GM12874 (cell line): ENCODE data around the gene FXYD6.

Experiments used
- TF ChIP-seq, protein P1 (sequence below): IDR thresholded peaks from 2 replicates; pipeline ENCODE4 v1.5.1; 2011; ENCODE audit warnings: low read depth, mild to moderate bottlenecking, control low read depth, low read length, moderate library complexity; ENCODE audit not compliant: insufficient read depth

FXYD6 gene

DNA sequence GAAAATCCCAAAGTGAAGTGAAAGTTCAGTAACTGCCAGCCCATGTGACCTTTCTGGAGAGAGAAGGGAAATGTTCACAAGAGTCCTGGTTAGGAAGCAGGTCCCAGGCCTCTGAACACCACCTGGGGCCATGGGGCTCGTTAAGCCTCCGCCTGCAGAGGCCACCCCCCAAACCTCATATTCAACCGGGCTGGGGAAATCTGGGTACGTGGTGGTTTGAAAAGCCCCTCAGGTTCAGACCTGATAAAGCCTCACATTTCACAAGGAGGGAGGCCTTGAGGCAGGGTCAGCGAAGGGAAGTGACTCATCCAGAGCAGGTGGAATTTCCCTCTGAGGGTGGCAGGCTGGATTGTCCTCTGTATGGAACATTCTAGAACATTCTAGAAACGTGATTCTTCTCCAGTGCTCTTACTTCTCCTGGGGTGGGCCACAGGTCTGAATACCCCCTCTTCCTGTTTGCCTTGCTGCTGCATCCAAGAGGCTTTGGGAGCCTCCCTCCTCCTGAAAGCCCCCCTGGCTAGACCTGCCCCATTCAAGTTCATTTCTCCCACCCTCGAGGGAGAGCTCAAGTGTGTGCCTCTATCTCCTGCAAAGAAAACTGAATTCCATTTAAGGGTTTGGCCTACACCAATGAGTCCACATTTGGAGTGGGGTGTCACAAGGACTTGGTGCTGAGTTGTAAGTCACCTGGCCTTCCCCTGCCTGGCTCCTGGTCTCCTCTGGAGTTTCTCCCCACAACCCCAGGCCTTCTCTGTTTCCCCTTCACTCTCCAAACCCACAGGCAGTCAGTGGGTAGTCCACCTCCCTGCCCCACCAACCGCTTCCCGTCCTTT, 58.2 kb downstream of the FXYD6 start:
- TF ChIP-seq, protein P1, sequence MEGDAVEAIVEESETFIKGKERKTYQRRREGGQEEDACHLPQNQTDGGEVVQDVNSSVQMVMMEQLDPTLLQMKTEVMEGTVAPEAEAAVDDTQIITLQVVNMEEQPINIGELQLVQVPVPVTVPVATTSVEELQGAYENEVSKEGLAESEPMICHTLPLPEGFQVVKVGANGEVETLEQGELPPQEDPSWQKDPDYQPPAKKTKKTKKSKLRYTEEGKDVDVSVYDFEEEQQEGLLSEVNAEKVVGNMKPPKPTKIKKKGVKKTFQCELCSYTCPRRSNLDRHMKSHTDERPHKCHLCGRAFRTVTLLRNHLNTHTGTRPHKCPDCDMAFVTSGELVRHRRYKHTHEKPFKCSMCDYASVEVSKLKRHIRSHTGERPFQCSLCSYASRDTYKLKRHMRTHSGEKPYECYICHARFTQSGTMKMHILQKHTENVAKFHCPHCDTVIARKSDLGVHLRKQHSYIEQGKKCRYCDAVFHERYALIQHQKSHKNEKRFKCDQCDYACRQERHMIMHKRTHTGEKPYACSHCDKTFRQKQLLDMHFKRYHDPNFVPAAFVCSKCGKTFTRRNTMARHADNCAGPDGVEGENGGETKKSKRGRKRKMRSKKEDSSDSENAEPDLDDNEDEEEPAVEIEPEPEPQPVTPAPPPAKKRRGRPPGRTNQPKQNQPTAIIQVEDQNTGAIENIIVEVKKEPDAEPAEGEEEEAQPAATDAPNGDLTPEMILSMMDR: no peak

DNA sequence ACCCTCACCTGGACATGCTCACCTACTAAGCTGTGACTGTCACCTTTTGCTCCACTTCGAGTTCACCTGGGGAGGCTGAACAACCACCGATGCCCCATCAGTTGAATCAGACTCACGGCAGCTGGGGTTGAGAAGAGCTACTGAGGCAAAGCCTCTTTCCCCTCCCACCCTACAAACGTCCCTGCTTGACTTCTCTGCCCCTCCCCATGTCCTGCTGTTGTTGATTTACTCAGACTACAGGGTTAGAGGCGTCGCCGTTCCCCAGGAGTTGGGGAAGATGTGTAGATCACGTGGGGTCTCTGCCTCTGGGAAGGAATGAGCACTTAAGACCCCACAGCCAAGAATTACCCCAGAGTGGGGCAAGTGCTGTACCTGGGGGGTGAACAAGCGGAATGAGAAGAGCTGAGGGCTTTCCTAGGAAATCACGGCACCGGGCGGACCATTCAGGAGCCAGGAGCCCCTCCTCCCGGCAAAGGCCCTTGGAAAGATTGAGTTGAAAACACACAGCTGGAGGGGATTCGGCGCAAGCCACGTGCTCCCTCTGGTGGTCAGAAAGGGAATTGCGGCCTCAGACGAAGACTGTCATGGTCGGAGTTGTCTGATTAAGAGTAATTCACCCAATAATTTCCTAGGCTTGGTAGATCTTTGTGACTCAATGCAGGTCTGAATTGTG, 59.0 kb downstream of the FXYD6 start:
- TF ChIP-seq, protein P1: peak; percentile 96

GRCh38 chr11:117816846-117817367, 59.6 kb downstream of the FXYD6 start:
- TF ChIP-seq, protein P1: no peak

DNA sequence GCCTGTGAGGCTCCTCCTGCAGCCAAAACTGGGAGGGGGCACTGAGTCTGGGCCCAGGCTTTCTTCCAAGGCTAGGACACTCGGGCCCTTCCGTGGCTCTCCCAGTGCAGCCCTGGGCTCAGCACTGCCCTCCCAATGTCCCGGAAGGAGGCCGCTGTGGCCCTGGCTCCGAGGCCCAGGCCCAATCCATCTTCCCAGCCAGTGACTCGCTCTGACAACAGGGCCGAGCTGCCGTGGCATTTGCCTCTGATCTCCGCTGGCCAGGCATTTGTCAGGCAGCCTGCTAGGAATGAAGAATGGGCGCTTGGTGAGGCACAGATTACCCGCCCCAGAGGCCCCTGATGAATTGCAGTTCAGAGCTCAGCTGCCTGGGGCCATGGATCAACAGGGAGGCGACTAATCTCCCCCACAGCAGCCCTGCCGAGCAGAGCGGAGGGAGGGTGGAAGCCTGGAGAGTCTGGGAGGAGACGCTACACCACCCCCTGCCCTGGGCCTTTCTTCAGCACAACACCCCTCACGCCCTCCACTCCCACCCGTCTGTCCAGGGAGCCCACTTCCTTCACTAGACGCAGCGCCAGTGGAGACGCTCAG, 60.2 kb downstream of the FXYD6 start:
- TF ChIP-seq, protein P1: no peak

DNA sequence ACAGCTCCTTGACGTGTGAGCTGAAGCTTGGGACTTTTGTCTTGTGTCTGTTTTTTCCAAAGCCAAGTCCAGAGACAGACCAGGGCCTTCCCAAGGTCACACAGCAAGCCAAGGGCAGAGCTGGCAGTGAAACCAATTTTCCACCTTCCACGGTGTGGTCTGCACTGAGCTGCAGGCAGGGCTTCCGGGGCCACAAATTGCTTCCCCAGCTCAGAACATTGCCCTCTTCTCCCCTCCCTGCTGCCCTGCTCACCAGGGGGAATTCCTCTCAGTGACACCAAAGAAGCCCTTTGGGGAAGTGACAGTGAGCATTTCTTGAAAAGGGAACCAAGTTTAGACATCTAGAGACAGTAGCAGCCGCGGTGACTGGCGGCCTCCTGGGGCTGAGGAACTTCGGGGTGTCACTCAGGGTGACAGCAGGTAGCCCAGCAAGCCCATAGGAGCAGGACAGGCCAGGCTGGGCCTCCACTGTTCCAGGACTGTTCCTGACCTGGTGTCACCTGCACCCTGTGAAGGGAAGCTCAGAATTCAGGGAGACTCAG, 61.1 kb downstream of the FXYD6 start:
- TF ChIP-seq, protein P1: no peak

GRCh38 chr11:117814766-117815261, 61.6 kb downstream of the FXYD6 start:
- TF ChIP-seq, protein P1: no peak
